Adrenal gland (tissue), 12 donors: Measurements from ENCODE around the gene HOXA9. TPM values are rescaled to one million over a fixed set of nuclear protein-coding genes. Genes with fewer than 3 reads are reported as not detected.
A peak's percentile ranks its signal among the peaks of the same experiment; 100 is the strongest.

Experiments used
- DNase-seq, 7 donors: peaks; one replicate each; pipeline ENCODE4 v3.0.0-alpha.2; 2019 to 2020
- H3K27ac ChIP-seq, 5 donors: fragments of 200-600 bp; sonication (generic) in 4 of 5; 1 replicate in 3 of 5; 2 replicates in 2 of 5; pipeline versions ENCODE4 v1.5.1 to v1.8.0; 2016 to 2020; ENCODE audit warnings: mild to moderate bottlenecking in 1 of 5
- H3K27me3 ChIP-seq: fragments of 200-600 bp; 2 replicates; pipeline ENCODE4 v1.8.0; 2021
- H3K36me3 ChIP-seq, 2 donors: fragments of 200-600 bp; replicated peaks in 1 of 2; 1 replicate in 1 of 2; 2 replicates in 1 of 2; pipeline versions ENCODE4 v1.5.1 to v1.8.0; 2018 to 2022
- H3K4me1 ChIP-seq, 2 donors: fragments of 200-600 bp; replicated peaks in 1 of 2; 1 replicate in 1 of 2; 2 replicates in 1 of 2; pipeline versions ENCODE4 v1.5.1 to v1.8.0; 2018 to 2021
- H3K4me3 ChIP-seq, 4 donors: fragments of 200-600 bp; sonication (generic) in 3 of 4; one replicate each; pipeline ENCODE4 v1.5.1; 2016 to 2018
- H3K9me3 ChIP-seq, 3 donors: fragments of 200-600 bp; sonication (generic) in 1 of 3; replicated peaks in 1 of 3; 1 replicate in 2 of 3; 2 replicates in 1 of 3; pipeline versions ENCODE4 v1.5.1 to v1.8.0; 2016 to 2021
- POLR2A ChIP-seq, 2 donors: fragments of 450-650 bp; IDR thresholded peaks; one replicate each; pipeline ENCODE4 v1.6.1; 2017; ENCODE audit warnings: antibody characterized with exemption in 2 of 2, mild to moderate bottlenecking in 2 of 2, moderate library complexity in 1 of 2
- WGBS, 4 donors: extraction: QIAGEN DNeasy Blood & Tissue Kit in 2 of 4; methylation state at CpG; one replicate each; pipeline versions ENCODE4 v1.1.5 to v1.1.7; 2013 to 2017; 5-methylcytosine and 5-hydroxymethylcytosine counted together
- intact Hi-C, 2 donors: fragments of 100-400 bp; cut with DNase I; formaldehyde crosslinking; loops; one replicate each; pipeline versions ENCODE4 v1.14.1 to v1.15.0; 2022 to 2023
- polyA plus RNA-seq, 3 donors: library from polyadenylated mRNA; stranded (reverse); fragments of 200-250 nt in 2 of 3; fragments of 350-450 nt in 1 of 3; fragmentation: Illumina TruSeq in 1 of 3; extraction: RNeasy Lipid Tissue Mini Kit (QIAGEN cat#74804) in 1 of 3; gene quantifications; one replicate each; pipeline ENCODE4 v1.2.3, GENCODE V29; 2013 to 2014
- total RNA-seq, 9 donors: library from RNA; depleted of rRNA in 4 of 9; stranded (reverse); fragments of >200 nt in 4 of 9; fragments of 120-200 nt in 1 of 9; fragmentation: NEBNext Ultra II Directional in 1 of 9; extraction: Animal tissue kit (Norgen Biotek cat#: 25700) in 1 of 9; gene quantifications; one replicate each; pipeline versions ENCODE4 v1.1.0 to v1.2.4, GENCODE V29; 2013 to 2023
- TF ChIP-seq, protein P1 (sequence below), 6 experiments: fragments of 450-650 bp in 4 of 6; fragments of 200-600 bp in 2 of 6; sonication (generic) in 1 of 6; IDR thresholded peaks; 1 replicate in 5 of 6; 2 replicates in 1 of 6; pipeline versions ENCODE4 v1.5.1 to v1.8.0; 2016 to 2021; ENCODE audit warnings: antibody characterized with exemption in 6 of 6, mild to moderate bottlenecking in 2 of 6, moderate library complexity in 1 of 6
- donor health status: healthy with polysubstance abuse.
- donor health status: Bipolar disorder and iron deficiency.
- donor health status: DM: yes; HTN: yes; CAD: no.
- donor health status: DM: no; HTN: no; CAD: no.
- donor health status: DM: no; HTN: no; CAD: no.
- donor health status: DM: yes; HTN: yes; CAD: no.

The HOXA9 gene
- total and polyA plus RNA-seq, 12 donors: 2.6 to 26.7 (median 11.7) TPM

GRCh38 chr7:27189295-27189996 is 24.1 kb upstream of the HOXA9 start:
- H3K27ac ChIP-seq: no peak overlapping the region
- TF ChIP-seq, protein P1, sequence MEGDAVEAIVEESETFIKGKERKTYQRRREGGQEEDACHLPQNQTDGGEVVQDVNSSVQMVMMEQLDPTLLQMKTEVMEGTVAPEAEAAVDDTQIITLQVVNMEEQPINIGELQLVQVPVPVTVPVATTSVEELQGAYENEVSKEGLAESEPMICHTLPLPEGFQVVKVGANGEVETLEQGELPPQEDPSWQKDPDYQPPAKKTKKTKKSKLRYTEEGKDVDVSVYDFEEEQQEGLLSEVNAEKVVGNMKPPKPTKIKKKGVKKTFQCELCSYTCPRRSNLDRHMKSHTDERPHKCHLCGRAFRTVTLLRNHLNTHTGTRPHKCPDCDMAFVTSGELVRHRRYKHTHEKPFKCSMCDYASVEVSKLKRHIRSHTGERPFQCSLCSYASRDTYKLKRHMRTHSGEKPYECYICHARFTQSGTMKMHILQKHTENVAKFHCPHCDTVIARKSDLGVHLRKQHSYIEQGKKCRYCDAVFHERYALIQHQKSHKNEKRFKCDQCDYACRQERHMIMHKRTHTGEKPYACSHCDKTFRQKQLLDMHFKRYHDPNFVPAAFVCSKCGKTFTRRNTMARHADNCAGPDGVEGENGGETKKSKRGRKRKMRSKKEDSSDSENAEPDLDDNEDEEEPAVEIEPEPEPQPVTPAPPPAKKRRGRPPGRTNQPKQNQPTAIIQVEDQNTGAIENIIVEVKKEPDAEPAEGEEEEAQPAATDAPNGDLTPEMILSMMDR (IDR thresholded peaks at IDR 0.05): no peak
- no peak for TF ChIP-seq POLR2A (IDR thresholded peaks at IDR 0.05)
- peaks cover 100% of the 10 kb centered on the region for H3K27me3 ChIP-seq
- intact Hi-C loops: loop anchor here in 1 of 2 donors (10.0 kb wide), 1 partner anchor 1315 kb away; no protein-coding TSS in a partner anchor
- peaks cover 12 to 27% of the 10 kb centered on the region in 2 donors for H3K4me1 ChIP-seq
- 26 to 65% (median 33%) methylated on average over 5 to 22 of the region's 22 CpGs for WGBS, 4 donors
- no peaks in the 10 kb centered on the region for H3K9me3 ChIP-seq
- no peak overlapping the region for H3K4me3 ChIP-seq
- H3K36me3 ChIP-seq: no peaks in the 10 kb centered on the region
- peak in 3 of 7 donors; percentile 12 to 47 (median 13) for DNase-seq

- no peak for TF ChIP-seq POLR2A (IDR thresholded peaks at IDR 0.05)
- TF ChIP-seq, protein P1 (IDR thresholded peaks at IDR 0.05): no peak
- Histone ChIP-seq H3K4me1 (peaks cover 19 to 35% of the 10 kb centered on the region in 2 donors), H3K9me3 (no peaks in the 10 kb centered on the region), H3K4me3 (peak overlapping the region in 1 of 4 donors; percentile 38), H3K27me3 (peaks cover 100% of the 10 kb centered on the region), H3K27ac (no peak overlapping the region), H3K36me3 (no peaks in the 10 kb centered on the region)
- intact Hi-C loops: loop anchor here in 1 of 2 donors (10.0 kb wide), 1 partner anchor 1314 kb away; no protein-coding TSS in a partner anchor
- peak in 4 of 7 donors; percentile 1 to 53 (median 22) for DNase-seq
- 13 to 22% (median 15%) methylated on average over 20 to 49 of the region's 49 CpGs for WGBS, 4 donors
Observed at GRCh38 chr7:27188386-27189294, 23.3 kb upstream of the HOXA9 start.

DNA sequence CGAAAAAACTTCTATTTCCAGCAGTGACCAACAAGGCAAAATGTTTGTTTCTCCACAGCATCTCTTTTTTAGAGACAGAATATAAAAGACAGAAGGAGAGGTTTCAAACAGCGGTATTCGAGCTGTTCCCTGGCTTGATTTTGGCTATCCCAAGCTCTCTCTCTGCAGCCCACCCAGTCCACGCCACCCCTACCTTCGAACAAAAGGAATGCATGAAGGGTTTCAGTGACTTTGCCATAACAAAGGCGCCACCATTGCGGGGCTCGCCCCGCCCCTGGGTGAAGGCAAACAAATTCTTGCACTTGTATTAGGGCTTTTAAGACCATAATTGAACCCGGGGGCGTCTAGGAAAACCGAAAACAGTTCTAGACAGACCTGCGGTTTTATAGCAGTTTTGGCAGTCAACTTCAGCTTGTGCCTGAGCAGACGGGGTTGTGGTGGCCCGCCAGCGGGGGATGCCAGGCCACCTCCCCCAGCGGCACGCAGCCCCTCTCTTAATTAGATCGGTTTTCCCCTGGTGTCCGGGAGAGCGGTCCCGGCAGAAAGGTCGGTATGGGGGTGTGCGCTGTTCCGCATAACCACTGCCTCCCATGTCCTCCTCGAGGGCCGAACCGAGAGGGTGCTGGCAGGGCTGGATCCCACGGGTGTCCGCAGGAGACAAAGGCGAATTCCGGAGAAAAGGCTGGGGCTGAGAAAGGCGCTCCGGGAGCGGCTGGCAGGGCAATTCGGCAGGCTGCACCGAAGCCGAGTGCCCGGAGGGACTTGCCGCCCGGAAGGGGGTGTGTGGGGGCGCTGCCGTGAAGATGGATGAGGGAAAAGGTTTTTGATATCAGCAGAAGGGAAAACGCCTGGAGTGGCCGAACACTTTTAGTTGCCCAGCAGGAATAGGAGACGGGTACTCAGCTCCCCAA is 22.4 kb upstream of the HOXA9 start:
- intact Hi-C loops: loop anchor here in 1 of 2 donors (10.0 kb wide), 1 partner anchor 1313 kb away; no protein-coding TSS in a partner anchor
- H3K36me3 ChIP-seq: no peaks in the 10 kb centered on the region

More for the DNA sequence above, 22.4 kb upstream of the HOXA9 start:
- 13 to 18% (median 15%) methylated on average over 35 to 46 of the region's 46 CpGs for WGBS, 4 donors
- peak in 3 of 7 donors; percentile 5 to 20 (median 19) for DNase-seq
- Histone ChIP-seq H3K9me3 (no peaks in the 10 kb centered on the region), H3K4me1 (peaks cover 12 to 33% of the 10 kb centered on the region in 2 donors), H3K27ac (no peak overlapping the region), H3K27me3 (peaks cover 100% of the 10 kb centered on the region), H3K4me3 (peak overlapping the region in 1 of 4 donors; percentile 38)
- TF ChIP-seq POLR2A (IDR thresholded peaks at IDR 0.05): no peak
- TF ChIP-seq, protein P1 (IDR thresholded peaks at IDR 0.05): no peak
